GM21619 (cell line): Measurements from ENCODE around the gene LRRN3.

Experiments used
- ATAC-seq: cut with Tn5 transposase; IDR thresholded peaks from one replicate; pipeline ENCODE4 v1.9.1; 2021; ENCODE audit not compliant: unreplicated experiment

The LRRN3 gene

GRCh38 chr7:111077001-111077400 lies 13.9 kb upstream of the LRRN3 start:
- ATAC-seq: no peak

- ATAC-seq: peak; percentile 25
Observed at GRCh38 chr7:111080495-111081105, 10.3 kb upstream of the LRRN3 start.

- no peak for ATAC-seq
Observed at GRCh38 chr7:111081546-111082267, 9.2 kb upstream of the LRRN3 start.

GRCh38 chr7:111082351-111082750 lies 8.6 kb upstream of the LRRN3 start:
- ATAC-seq: no peak

DNA sequence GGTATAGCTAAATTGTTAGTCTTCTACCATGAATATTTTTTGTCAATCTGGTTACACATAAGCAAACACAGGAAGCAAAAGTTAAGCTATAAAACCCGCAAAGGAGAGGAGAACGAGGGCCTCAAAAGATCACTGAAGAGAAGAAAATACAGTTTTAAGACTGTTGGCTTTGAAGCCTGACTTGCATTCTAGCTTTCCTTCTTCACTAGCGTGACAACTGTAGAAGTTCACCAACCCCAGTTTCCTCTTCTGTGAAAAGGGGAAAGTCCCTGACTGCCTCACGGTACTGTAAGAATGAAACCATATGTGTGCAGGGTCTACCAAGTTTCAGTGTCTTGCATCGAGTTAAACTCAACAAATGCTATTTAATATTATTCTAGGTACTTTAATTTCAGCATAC lies 7.5 kb upstream of the LRRN3 start:
- ATAC-seq: peak; percentile 97

DNA sequence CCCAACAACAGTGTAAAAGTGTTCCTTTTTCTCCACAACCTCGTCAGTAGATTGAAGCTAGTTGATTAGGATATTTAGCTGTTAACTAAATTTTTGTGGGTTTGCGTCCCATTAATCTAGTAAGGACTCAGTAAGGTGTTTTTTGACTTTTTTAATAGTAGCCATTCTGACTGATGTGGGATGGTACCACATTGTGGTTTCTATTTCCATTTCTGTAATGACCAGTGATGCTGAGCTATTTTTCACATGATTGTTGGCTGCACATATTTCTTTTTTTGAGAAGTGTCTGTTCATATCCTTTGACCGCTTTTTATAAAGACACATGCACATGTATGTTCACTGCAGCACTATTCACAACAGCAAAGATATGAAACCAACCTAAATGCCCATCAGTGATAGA lies 5.6 kb upstream of the LRRN3 start:
- ATAC-seq: no peak

DNA sequence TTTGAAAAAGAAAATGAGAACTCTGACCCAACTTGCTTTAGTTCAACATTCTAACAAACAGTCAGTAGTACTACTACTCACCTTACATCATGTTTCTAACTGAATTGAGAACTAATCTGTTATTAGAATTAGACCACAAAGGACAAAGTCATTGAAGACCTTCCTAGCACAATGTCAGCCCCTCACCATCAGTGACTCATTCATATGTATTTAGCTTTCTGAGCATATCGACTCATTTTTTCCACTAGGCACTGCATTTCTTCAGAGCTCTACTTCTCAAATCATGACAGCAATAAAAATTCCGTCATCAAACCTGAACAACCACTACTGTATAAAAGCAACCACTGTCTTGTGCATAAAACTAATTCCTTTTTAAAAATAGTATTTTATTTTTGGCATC lies 4.4 kb upstream of the LRRN3 start:
- no peak for ATAC-seq

GRCh38 chr7:111088328-111088727 lies 2.6 kb upstream of the LRRN3 start:
- no peak for ATAC-seq

DNA sequence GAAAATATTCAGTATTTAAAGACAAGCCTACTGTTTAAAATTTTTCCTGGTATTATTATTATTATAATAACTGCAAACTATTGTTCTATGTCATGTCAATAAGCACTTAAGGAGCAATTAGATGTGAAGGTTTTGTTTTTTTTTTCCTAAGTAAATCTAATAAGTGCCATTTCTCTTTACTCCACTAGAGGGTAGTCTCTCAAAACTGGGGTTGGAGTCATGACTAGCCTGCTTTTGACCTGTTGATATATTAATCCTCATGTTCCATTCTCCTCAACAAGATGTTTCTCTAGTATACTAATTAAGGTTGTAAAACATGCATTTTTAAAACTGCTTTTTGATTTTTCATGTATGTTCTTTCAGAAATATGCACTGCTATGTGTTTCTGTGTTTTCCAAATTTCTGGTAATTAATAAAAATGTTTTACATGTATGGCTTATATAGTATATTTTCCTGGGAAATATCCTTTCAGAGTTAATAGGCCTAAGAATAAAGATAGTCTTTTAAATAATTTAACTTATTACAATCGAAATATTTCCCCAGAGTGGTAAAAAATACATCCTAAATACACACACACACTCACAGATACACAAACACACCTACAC lies 1.0 kb upstream of the LRRN3 start:
- ATAC-seq: peak; percentile 36

- ATAC-seq: no peak
Observed at GRCh38 chr7:111091593-111092358, 849 bp downstream of the LRRN3 start.

- peak; percentile 55 for ATAC-seq
Observed at GRCh38 chr7:111092406-111093236, 1.7 kb downstream of the LRRN3 start.

DNA sequence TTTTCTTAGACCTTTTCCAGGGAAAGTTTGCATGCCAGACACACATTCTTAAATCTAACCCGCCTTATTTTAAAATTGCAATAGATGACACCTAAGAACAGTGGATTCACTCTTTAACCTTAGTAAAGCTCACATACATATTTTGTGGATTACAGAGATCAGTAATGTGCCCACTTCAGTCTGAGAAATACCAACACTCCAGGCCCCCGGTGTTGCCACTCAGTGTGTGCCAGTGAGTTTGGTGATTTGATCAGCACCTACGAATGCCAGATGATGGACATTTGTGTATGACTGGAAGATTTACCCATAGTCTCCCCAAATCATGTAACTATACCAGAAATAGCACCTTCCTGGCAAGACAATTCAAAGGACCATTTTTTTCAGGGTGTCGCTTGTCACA lies 2.6 kb downstream of the LRRN3 start:
- no peak for ATAC-seq

GRCh38 chr7:111094419-111094818 lies 3.5 kb downstream of the LRRN3 start:
- ATAC-seq: no peak

- no peak for ATAC-seq
Observed at GRCh38 chr7:111096997-111097396, 6.1 kb downstream of the LRRN3 start.

- ATAC-seq: peak; percentile 89
Observed at GRCh38 chr7:111098011-111098925, 7.3 kb downstream of the LRRN3 start.

- no peak for ATAC-seq
Observed at GRCh38 chr7:111098926-111099250, 8.0 kb downstream of the LRRN3 start.

GRCh38 chr7:111101856-111102646 lies 11.1 kb downstream of the LRRN3 start:
- no peak for ATAC-seq

DNA sequence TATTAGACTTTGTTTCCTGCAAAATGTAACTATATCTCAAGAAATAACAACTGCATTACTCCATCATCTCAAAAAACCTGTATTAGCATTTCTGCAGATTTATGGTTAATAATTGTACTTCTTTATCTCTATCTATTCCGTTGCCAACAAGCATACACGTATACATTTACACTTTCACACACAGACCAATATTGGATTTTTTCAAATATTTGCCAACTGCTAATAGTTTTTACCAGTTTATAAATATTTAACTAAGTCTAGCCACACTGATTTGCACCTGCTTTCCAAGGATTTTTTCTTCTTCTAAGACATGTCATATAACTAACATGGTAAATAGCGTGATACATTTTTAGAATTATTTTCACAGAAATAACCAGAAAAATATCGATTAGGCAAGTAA lies 12.2 kb downstream of the LRRN3 start:
- ATAC-seq: no peak

DNA sequence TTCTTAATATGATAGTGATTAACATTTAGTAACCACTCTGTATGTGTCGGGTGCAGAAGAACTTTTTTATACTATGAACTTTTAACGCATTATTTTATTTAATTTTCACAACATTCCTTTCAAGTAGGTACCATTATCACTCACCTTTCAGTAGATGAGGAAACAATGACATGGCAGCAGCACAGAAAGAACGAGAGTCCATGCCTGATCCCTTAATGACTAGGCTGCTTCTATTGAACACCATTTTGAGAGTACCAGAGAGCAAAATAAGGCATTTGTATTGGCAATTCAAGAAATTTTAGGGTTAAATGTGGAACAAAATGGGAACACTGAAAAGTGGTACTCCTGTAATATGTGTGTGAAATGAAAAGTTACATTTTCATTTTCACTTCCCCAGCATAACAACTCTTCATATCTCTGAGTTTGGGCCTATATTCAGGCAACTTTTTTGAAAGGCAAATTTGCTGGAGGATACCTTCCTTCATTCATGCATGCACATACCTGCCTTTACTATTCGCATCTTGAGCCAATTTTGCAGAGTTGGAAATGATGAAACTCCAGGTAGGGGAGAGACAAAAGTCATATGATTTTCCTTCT lies 12.8 kb downstream of the LRRN3 start:
- peak; percentile 60 for ATAC-seq
